ENCODE results near the gene SHISA9. TPM values are rescaled to one million over a fixed set of nuclear protein-coding genes. Genes with fewer than 3 reads are reported as not detected.

Gene SHISA9
- total RNA-seq (2012; rRNA removed) (under 0.01 TPM in 2 replicates), polyA plus RNA-seq (2012; rRNA removed) (not detected in 2 replicates), Bru-seq, nascent RNA (percentile 8 among the genes with signal in this experiment), BruChase-seq, experiment 1, labeled RNA remaining after a 6-hour chase (percentile 6 among the genes with signal in this experiment), BruChase-seq, experiment 2, labeled RNA remaining after a 2-hour chase (percentile 3 among the genes with signal in this experiment)
- polyA plus RNA-seq (2012; cell fraction: cytosol; rRNA removed): not detected in 2 replicates
- not detected in 2 replicates for polyA plus RNA-seq (2012; cell fraction: nucleus; rRNA removed; ENCODE audit: low replicate concordance)
- long read RNA-seq: 0 reads

DNA sequence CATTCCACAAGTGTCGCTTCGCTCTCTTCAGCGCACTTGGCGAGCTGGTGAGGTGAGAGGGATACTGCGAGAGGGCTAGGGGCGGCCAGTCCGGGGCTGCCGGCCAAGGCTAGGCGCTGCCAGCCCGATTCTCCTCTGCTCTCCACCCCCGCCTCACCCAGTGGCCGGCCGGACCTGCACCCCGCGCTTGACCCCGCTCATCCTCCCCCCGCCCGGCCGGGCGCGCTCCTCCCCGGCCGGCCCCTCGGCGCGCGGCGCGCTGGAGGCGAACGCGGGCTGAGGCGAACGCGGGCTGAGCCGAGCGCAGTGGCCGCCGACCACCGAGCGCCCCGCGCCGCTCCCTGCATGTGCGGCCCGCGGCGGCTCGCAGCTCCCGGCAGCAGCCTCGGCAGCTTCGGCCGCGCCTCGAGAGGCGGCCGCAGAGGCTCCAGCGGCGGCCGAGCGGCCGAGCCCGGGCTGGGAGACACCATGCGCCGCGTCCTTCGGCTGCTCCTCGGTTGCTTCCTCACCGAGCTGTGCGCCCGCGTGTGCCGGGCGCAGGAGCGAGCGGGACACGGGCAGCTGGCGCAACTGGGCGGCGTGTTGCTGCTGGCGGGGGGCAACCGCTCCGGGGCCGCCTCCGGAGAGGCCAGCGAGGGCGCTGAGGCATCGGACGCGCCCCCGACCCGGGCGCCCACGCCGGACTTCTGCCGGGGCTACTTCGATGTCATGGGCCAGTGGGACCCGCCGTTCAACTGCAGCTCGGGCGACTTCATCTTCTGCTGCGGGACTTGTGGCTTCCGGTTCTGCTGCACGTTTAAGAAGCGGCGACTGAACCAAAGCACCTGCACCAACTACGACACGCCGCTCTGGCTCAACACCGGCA, at the start of gene SHISA9:
Gene SHISA9, plus strand, starts transcription at position 2 of the 865 bp plus-strand sequence.
- dilution Hi-C loops (cut with HindIII; ENCODE audit: low sequenced_read_pairs, unreplicated experiment) (no loop called here), in situ Hi-C loops (cut with MboI; ENCODE audit: low sequenced_read_pairs) (no loop called here), intact Hi-C loops (cut with micrococcal nuclease) (no loop called here)
- 3% methylated on average over 70 of the region's 110 CpGs; no CpG with 5 or more reads in 1 of the 2 experiments for WGBS, 2 experiments (ENCODE audit: extremely low coverage in 2 of 2, insufficient read length in 1 of 2)
- no peak within 1 kb of the TSS for H3K4me3 ChIP-seq (ENCODE audit: insufficient read depth, low read depth, low read length)
- BruUV-seq (replicated peaks): no TSS peak
- H2AFZ ChIP-seq (replicated peaks; ENCODE audit: low read length, poor library complexity): no peak within 1 kb of the TSS
- H3K27ac ChIP-seq (ENCODE audit: insufficient read depth, low read length): no peak within 1 kb of the TSS
- no peaks in the 10 kb centered on the region for H4K20me1 ChIP-seq (ENCODE audit: insufficient read depth, low read length)
- H3K4ac ChIP-seq (ENCODE audit: low read depth, low read length): no peak within 1 kb of the TSS
- no peak within 1 kb of the TSS for H4K91ac ChIP-seq (ENCODE audit: insufficient read depth, low read depth, low read length)
- POLR2A ChIA-PET (ENCODE audit: unreplicated experiment): no interaction called here
- H2AK5ac ChIP-seq (ENCODE audit: low read depth, low read length): no peak within 1 kb of the TSS
- no peak within 1 kb of the TSS for H3K4me2 ChIP-seq (ENCODE audit: low read depth, low read length)
- DNase-seq (no peak), ATAC-seq (ENCODE audit: low read depth) (no peak)
- H3K23ac ChIP-seq (ENCODE audit: low read depth, low read length): no peak within 1 kb of the TSS
- no peak within 1 kb of the TSS for H3K18ac ChIP-seq (ENCODE audit: low read depth, low read length)
- no peak within 1 kb of the TSS for H2BK5ac ChIP-seq (ENCODE audit: low read depth, low read length, poor library complexity, severe bottlenecking)
- H2BK120ac ChIP-seq (ENCODE audit: low read depth, low read length): no peak within 1 kb of the TSS
- H2BK20ac ChIP-seq (ENCODE audit: low read depth, low read length): no peak within 1 kb of the TSS
- H3K56ac ChIP-seq (ENCODE audit: extremely low read depth, insufficient read depth, low read length): no peak within 1 kb of the TSS
- H3K27me3 ChIP-seq (ENCODE audit: control insufficient read depth, insufficient read depth, low read length): peaks cover 26% of the 10 kb centered on the region; the same call in 1 of the 2 replicates
- H2BK15ac ChIP-seq (ENCODE audit: low read depth, low read length): no peak within 1 kb of the TSS
- H3K9me1 ChIP-seq (ENCODE audit: insufficient read depth, low read length): no peaks in the 10 kb centered on the region
- CTCF ChIA-PET: no interaction called here
- H3K14ac ChIP-seq (replicated peaks; ENCODE audit: low read depth, low read length): no peak within 1 kb of the TSS
- H3K79me1 ChIP-seq (ENCODE audit: low read depth in 1 of 2, low read length in 2 of 2): no peaks in the 10 kb centered on the region
- H3K36me3 ChIP-seq (ENCODE audit: control insufficient read depth, insufficient read depth, low read length): no peaks in the 10 kb centered on the region
- H3K9ac ChIP-seq (ENCODE audit: low read depth, low read length): no peak within 1 kb of the TSS
- TF ChIP-seq NFE2L2 (IDR thresholded peaks at IDR 0.05; ENCODE audit: low read depth, low read length): no peak
- no peak for TF ChIP-seq BHLHE40 (IDR thresholded peaks at IDR 0.05; ENCODE audit: low read depth, low read length)
- no peak for TF ChIP-seq ELK1 (IDR thresholded peaks at IDR 0.05; ENCODE audit: borderline replicate concordance, low read depth, low read length)
- TF ChIP-seq CHD1 (IDR thresholded peaks at IDR 0.05; ENCODE audit: low read depth, low read length): no peak
- TF ChIP-seq POLR2A (IDR thresholded peaks at IDR 0.05; ENCODE audit: low read depth, low read length): no peak
- TF ChIP-seq RFX5 (IDR thresholded peaks at IDR 0.05; ENCODE audit: low read depth, low read length): no peak
- TF ChIP-seq RAD21 (IDR thresholded peaks at IDR 0.05; ENCODE audit: low read length): no peak
- TF ChIP-seq CEBPB (IDR thresholded peaks at IDR 0.05; ENCODE audit: low read depth, low read length): no peak
- no peak for TF ChIP-seq MAFK (IDR thresholded peaks at IDR 0.05; ENCODE audit: low read depth, low read length)
- TF ChIP-seq, protein P1, sequence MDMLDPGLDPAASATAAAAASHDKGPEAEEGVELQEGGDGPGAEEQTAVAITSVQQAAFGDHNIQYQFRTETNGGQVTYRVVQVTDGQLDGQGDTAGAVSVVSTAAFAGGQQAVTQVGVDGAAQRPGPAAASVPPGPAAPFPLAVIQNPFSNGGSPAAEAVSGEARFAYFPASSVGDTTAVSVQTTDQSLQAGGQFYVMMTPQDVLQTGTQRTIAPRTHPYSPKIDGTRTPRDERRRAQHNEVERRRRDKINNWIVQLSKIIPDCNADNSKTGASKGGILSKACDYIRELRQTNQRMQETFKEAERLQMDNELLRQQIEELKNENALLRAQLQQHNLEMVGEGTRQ (IDR thresholded peaks at IDR 0.05; ENCODE audit: low read depth, low read length): no peak
- H3K4me1 ChIP-seq (ENCODE audit: control insufficient read depth, insufficient read depth, low read length): no peaks in the 10 kb centered on the region
- H4K8ac ChIP-seq (ENCODE audit: low read depth in 2 of 2, low read length in 2 of 2): no peak within 1 kb of the TSS
- H4K5ac ChIP-seq (ENCODE audit: low read depth, low read length): no peak within 1 kb of the TSS
- no peak within 1 kb of the TSS for H2AK9ac ChIP-seq (replicated peaks; ENCODE audit: low read depth, low read length, poor library complexity)
- H3K9me3 ChIP-seq (ENCODE audit: control insufficient read depth, insufficient read depth, low read length): no peaks in the 10 kb centered on the region
